GM18505 (cell line): Measurements from ENCODE around the gene JMJD1C.
"Not testable (repeated sequence)": the region's sequence is repeated elsewhere in the genome, so short reads cannot be mapped to it uniquely, and the experiment has no call there.

ENCODE experiments used
- ATAC-seq: cut with Tn5 transposase; IDR thresholded peaks from one replicate; pipeline ENCODE4 v1.9.1; 2021; ENCODE audit not compliant: unreplicated experiment
- POLR2A ChIP-seq: IDR thresholded peaks from 4 replicates; pipeline ENCODE4 v1.6.1; 2011; ENCODE audit warnings: borderline replicate concordance; ENCODE audit not compliant: insufficient read depth, insufficient read length; ENCODE audit errors: extremely low read depth

The JMJD1C gene

GRCh38 chr10:63161592-63161991 is 304.2 kb downstream of the JMJD1C start:
- TF ChIP-seq POLR2A, result no peak
- ATAC-seq, result no peak

- no peak for ATAC-seq
Observed at GRCh38 chr10:63157845-63158624, 307.7 kb downstream of the JMJD1C start.

GRCh38 chr10:63156236-63156635 is 309.5 kb downstream of the JMJD1C start:
- TF ChIP-seq POLR2A, result no peak
- no peak for ATAC-seq

More at GRCh38 chr10:63157845-63158624, 307.7 kb downstream of the JMJD1C start:
- TF ChIP-seq POLR2A, result no peak

GRCh38 chr10:63155388-63156020 is 310.3 kb downstream of the JMJD1C start:
- no peak for ATAC-seq
- no peak for TF ChIP-seq POLR2A

GRCh38 chr10:63154546-63155387 is 311.0 kb downstream of the JMJD1C start:
- ATAC-seq, result no peak
- no peak for TF ChIP-seq POLR2A

- not testable (repeated sequence) for ATAC-seq
Observed at GRCh38 chr10:63153868-63154545, 311.8 kb downstream of the JMJD1C start.

- no peak for TF ChIP-seq POLR2A
- ATAC-seq, result no peak
Observed at GRCh38 chr10:63150745-63151144, 315.0 kb downstream of the JMJD1C start.

GRCh38 chr10:63146503-63146902 is 319.3 kb downstream of the JMJD1C start:
- ATAC-seq, result no peak
- no peak for TF ChIP-seq POLR2A

GRCh38 chr10:63145782-63146181 is 320.0 kb downstream of the JMJD1C start:
- no peak for TF ChIP-seq POLR2A
- no peak for ATAC-seq

- TF ChIP-seq POLR2A, result no peak
- no peak for ATAC-seq
Observed at GRCh38 chr10:63143987-63144386, 321.8 kb downstream of the JMJD1C start.

- TF ChIP-seq POLR2A, result no peak
- ATAC-seq, result no peak
Observed at GRCh38 chr10:63142136-63142535, 323.6 kb downstream of the JMJD1C start.

GRCh38 chr10:63140077-63140476 is 325.7 kb downstream of the JMJD1C start:
- TF ChIP-seq POLR2A, result no peak
- no peak for ATAC-seq

- ATAC-seq, result no peak
Observed at GRCh38 chr10:63137306-63137705, 328.5 kb downstream of the JMJD1C start.

More at GRCh38 chr10:63137306-63137705, 328.5 kb downstream of the JMJD1C start:
- no peak for TF ChIP-seq POLR2A
